Esophagus squamous epithelium (tissue), 4 donors: ENCODE measurements around the gene UBE3C.

ENCODE experiments used
- POLR2A ChIP-seq, 4 donors: fragments of 450-650 bp; IDR thresholded peaks; one replicate each; pipeline ENCODE4 v1.6.1; 2017; ENCODE audit warnings: antibody characterized with exemption in 4 of 4, mild to moderate bottlenecking in 4 of 4, moderate library complexity in 3 of 4
- TF ChIP-seq, protein P1 (sequence below), 6 experiments: fragments of 450-650 bp in 4 of 6; fragments of 200-600 bp in 2 of 6; sonication (generic) in 2 of 6; IDR thresholded peaks; one replicate each; pipeline ENCODE4 v1.5.1; 2016 to 2019; ENCODE audit warnings: antibody characterized with exemption in 6 of 6, mild to moderate bottlenecking in 4 of 6, moderate library complexity in 4 of 6

GRCh38 chr7:157188091-157188665 lies 49.5 kb downstream of the UBE3C start:
- TF ChIP-seq, protein P1, sequence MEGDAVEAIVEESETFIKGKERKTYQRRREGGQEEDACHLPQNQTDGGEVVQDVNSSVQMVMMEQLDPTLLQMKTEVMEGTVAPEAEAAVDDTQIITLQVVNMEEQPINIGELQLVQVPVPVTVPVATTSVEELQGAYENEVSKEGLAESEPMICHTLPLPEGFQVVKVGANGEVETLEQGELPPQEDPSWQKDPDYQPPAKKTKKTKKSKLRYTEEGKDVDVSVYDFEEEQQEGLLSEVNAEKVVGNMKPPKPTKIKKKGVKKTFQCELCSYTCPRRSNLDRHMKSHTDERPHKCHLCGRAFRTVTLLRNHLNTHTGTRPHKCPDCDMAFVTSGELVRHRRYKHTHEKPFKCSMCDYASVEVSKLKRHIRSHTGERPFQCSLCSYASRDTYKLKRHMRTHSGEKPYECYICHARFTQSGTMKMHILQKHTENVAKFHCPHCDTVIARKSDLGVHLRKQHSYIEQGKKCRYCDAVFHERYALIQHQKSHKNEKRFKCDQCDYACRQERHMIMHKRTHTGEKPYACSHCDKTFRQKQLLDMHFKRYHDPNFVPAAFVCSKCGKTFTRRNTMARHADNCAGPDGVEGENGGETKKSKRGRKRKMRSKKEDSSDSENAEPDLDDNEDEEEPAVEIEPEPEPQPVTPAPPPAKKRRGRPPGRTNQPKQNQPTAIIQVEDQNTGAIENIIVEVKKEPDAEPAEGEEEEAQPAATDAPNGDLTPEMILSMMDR (IDR thresholded peaks at IDR 0.05): no peak
- TF ChIP-seq POLR2A (IDR thresholded peaks at IDR 0.05): no peak
